ENCODE measurements around the gene SRSF9.

DNA sequence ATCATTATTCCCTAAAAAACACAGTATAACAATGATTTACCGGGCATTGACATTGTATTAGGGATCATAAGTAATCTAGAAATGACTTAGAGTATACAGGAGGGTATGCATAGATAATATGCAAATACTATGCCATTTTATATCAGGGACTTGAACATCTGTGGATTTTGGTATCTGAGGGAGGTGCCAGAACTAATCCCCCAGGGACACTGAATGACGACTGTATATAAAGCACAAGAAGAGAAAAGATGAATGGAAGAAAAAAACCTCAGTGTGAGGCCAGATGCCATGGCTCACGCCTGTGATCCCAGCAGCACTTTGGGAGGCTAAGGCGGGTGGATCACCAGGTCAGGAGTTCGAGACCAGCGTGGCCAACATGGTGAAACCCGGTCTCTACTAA is 57.1 kb downstream of the SRSF9 start:
- TF ChIP-seq, protein P1, sequence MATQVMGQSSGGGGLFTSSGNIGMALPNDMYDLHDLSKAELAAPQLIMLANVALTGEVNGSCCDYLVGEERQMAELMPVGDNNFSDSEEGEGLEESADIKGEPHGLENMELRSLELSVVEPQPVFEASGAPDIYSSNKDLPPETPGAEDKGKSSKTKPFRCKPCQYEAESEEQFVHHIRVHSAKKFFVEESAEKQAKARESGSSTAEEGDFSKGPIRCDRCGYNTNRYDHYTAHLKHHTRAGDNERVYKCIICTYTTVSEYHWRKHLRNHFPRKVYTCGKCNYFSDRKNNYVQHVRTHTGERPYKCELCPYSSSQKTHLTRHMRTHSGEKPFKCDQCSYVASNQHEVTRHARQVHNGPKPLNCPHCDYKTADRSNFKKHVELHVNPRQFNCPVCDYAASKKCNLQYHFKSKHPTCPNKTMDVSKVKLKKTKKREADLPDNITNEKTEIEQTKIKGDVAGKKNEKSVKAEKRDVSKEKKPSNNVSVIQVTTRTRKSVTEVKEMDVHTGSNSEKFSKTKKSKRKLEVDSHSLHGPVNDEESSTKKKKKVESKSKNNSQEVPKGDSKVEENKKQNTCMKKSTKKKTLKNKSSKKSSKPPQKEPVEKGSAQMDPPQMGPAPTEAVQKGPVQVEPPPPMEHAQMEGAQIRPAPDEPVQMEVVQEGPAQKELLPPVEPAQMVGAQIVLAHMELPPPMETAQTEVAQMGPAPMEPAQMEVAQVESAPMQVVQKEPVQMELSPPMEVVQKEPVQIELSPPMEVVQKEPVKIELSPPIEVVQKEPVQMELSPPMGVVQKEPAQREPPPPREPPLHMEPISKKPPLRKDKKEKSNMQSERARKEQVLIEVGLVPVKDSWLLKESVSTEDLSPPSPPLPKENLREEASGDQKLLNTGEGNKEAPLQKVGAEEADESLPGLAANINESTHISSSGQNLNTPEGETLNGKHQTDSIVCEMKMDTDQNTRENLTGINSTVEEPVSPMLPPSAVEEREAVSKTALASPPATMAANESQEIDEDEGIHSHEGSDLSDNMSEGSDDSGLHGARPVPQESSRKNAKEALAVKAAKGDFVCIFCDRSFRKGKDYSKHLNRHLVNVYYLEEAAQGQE (IDR thresholded peaks at IDR 0.05; ENCODE audit: borderline replicate concordance): no peak
- TF ChIP-seq MXI1 (conservative IDR thresholded peaks at IDR 0.05; ENCODE audit: poor library complexity, severe bottlenecking): no peak
- TF ChIP-seq, protein P2, sequence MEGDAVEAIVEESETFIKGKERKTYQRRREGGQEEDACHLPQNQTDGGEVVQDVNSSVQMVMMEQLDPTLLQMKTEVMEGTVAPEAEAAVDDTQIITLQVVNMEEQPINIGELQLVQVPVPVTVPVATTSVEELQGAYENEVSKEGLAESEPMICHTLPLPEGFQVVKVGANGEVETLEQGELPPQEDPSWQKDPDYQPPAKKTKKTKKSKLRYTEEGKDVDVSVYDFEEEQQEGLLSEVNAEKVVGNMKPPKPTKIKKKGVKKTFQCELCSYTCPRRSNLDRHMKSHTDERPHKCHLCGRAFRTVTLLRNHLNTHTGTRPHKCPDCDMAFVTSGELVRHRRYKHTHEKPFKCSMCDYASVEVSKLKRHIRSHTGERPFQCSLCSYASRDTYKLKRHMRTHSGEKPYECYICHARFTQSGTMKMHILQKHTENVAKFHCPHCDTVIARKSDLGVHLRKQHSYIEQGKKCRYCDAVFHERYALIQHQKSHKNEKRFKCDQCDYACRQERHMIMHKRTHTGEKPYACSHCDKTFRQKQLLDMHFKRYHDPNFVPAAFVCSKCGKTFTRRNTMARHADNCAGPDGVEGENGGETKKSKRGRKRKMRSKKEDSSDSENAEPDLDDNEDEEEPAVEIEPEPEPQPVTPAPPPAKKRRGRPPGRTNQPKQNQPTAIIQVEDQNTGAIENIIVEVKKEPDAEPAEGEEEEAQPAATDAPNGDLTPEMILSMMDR (IDR thresholded peaks at IDR 0.05; ENCODE audit: poor library complexity, severe bottlenecking): no peak
- no peak for TF ChIP-seq RAD21 (conservative IDR thresholded peaks at IDR 0.05)
